ENCODE data around the gene CNNM4.
A peak's percentile ranks its signal among the peaks of the same experiment; 100 is the strongest.
"Not testable (repeated sequence)": the region's sequence is repeated elsewhere in the genome, so short reads cannot be mapped to it uniquely, and the experiment has no call there.

CNNM4 gene

DNA sequence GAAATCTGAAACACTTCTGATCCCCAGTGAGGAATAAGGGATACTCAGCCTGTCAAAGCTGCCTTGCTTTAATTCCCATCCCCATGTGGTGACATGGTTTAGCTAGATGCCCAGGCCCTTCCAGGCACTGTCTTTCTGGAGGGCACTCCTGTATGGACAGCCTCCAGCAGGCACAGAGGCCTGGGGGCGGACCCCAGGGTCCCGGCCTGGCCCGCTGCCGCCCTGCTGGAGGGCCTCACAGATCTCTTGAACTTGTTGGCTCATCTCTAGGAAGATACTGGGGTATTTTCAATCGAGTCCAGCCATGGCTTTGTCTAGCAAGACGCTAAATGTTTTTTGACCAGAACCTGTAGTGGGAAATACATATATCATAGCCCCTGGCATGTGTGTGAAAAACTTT is 34.4 kb downstream of the CNNM4 start:
- no peak for DNase-seq

DNA sequence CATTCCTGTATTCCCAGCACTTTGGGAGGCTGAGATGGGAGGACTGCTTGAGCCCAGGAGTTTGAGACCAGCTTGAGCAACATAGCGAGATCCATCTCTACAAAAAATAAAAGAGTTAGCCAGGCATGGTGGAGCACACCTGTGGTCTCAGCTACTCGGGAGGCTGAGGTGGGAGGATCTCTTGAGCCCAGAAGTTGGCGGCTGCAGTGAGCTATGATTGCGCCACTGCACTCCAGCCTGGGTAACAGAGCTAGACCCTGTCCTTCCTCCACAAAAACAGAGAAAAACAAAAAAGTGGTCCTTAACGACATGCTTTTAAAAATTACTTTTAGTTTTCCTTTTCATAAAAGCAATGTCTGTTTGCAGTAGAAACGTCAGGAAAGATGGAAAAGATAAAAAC is 35.8 kb downstream of the CNNM4 start:
- DNase-seq: not testable (repeated sequence)

DNA sequence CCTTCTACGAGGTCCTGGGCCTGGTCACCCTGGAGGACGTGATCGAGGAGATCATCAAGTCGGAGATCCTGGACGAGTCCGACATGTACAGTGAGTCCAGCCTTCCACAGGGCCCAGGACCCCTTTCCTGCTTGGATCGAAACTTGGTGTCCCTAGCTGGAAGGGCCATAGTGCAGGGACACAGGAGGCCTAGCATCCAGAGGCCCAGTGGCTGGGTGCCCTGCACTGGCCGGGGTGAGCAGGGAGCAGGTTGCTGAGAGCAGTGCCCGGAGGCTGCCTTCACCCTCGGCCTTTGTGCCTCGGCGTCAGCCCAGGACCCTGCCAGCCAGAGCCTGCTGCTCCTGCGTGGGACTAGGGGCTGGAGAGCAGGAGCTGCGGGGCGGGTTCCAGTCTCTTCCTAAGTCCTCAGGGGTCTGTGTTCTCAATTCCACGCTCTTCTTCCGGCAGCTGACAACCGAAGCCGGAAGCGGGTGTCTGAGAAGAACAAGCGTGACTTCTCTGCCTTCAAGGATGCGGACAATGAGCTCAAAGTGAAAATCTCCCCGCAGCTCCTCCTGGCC is 36.4 kb downstream of the CNNM4 start:
- DNase-seq: no peak

DNA sequence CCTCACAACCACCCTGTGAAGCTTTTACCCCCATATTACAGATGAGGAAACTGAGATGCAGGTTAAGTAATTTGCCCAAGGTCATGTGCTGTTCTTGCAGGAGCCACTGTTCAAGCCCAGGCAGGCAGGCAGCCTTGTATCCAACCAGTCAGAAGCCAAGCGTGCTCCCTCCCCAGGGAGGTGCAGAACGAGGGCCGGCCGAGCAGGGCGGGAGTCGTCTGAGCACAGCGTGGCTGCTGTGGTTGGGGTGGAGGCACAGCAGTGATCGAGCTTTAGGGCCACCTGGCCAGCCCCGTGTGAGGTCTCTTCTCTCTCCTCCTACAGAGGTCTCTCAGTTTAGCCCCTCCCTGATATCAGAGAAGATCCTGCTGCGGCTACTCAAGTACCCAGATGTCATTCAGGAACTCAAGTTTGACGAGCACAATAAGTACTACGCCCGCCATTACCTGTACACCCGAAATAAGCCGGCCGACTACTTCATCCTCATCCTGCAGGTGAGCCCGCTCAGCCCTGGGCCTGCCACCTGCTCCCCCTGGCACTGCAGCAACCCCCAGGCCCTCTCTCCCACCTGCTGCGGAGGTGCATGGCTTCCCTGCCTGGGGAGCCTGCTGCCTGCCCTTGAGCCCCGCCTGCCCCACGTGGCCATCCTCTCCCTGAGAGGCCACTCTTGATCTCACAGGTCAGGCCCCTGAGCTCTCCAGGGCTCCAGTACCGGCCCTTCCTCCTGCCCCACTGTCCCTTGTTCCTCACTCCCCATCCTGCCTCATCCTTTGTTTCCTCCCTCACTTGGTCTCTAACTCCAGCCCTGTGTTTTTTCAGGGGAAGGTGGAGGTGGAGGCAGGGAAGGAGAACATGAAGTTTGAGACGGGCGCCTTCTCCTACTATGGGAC is 38.3 kb downstream of the CNNM4 start:
- DNase-seq: no peak

DNA sequence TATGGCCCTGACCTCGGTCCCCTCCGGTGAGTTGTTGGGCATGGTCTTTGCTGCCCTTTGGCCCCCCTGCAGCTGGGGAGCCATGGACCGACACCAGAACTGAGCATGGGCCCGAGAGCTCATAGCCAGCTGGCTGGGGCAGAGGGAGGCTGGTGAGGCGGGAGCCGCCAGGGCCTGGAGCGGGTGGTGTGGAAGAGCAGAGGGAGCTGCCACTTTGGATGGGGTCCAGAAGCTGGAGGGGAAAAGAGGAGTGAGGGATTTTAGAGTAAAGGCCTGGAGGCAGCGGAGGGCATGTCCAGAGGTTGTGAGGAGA is 38.9 kb downstream of the CNNM4 start:
- no peak for DNase-seq

DNA sequence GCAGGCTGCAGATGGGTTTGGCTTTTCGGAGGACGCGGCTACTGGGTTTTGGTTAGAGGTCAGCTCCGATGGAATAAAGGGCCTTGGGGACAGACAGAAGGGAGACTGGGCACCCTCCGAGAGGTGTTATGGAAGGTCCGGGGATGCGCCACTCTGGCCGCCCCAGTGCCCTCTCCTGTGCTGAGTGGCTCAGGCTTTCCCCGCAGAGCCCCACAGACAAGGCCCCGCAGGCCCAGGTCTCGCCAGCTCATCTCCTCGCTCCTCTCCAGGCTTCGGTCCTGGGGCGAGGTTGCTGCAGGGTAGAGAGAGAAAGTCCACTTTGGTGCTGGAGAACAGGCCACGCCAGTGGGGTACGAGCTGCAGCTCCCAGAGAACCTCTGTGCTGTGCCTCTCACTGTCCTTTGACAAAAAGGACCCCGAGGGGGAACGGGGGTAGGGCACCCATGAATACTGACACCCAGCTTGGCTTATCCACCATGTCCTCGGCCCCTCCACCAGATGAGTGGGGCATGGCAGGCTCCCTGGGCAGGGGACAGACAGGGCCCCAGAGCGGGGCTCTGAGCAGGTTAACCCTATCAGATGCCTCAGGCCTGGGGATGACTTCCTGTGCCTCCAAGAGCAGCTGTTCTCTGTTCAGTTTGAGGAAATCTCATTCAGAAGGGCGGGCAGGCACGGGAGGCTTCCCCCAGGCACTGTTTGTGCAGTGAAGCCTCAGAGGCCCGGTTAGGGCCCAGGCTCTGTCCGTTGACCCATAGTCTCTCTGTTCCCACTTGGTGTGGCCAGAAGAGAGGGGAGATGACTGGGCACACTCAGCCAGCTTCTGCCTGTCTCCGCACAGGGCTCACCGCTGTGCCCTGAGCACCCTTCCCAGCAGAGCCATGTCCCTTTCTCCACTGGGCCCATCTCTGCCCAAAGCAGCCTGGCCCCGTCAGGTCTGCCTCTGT is 39.6 kb downstream of the CNNM4 start:
- DNase-seq: no peak

DNA sequence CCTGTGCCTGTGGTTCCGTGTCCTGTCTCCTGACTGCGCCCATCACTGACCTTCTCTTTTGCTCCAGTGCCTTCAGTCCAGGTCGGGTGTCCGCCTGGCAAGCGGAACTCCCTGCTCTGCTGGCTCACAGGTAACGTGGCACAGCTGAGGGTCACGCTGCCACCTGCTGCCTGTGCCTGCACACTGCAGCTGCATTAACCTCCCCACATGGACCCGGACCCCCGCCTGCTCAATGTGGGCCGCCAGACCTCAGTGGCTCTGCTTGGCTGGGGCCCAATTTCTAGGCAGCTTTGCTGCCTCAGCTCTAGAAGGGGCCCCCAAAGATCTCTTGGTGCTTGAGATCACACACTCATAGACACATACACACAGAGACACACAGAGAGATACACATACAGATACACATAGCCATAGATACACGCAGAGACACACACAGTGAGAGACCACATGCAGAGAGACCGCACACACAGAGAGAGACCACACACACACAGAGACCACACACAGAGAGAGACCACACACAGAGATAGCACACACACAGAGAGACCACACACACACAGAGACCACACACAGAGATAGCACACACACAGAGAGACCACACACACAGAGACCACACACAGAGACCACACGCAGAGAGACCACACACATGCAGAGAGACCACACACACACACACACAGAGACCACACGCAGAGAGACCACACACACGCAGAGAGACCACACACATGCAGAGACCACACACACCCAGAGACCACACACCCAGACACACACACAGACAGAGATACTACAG is 40.5 kb downstream of the CNNM4 start:
- DNase-seq: peak; percentile 67 to 74

DNA sequence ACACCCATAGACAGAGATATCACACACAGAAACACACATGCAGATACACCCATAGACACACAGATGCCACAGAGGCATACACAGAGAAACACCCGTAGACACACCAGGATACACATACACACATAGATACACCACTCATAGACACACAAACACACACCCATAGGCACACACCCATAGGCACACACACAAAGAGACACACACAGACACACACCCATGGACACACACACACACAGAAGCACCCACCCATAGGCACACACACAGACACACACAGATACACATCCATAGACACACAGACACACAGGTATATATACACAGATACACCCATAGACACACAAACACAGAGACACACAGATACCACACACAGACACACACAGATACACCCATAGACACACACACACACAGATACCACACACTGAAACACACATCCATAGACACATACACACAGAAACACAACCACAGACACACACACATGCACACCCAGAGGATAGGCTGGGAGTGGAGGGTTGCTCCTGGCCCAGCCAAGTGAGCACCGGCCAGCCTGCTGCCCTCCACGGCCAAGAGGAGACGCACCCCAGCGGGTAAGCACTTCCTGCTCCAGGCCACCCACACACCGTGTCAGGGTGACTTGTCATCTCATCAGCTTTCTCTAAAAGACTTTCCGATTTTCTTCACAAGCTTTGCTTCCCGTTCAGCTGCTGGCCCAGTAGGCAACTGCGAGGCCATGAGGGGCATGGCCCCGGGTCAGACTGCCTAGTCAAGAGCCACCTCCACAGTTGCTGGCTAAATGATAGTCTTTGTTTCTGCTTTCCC is 41.3 kb downstream of the CNNM4 start:
- peak; percentile 34 to 49 for DNase-seq

DNA sequence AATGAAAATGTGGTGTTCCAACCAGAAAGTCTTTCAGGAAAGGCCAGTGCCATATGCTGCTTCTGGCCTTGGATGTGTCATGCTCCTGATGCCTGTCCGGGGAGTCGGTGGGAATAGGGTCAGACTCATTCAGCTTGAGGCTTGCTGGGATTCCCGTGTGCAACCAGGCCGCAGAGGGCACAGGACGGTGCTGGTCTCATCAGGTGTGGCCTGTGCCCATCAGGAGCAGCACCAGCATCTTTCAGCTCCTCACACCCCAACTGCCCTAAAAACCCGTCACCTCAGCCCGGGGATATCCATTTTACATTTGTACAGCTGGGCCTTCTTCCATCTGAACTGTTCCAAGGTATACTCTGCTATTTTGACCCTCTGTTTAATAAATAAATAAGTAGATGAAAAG is 42.0 kb downstream of the CNNM4 start:
- no peak for DNase-seq

DNA sequence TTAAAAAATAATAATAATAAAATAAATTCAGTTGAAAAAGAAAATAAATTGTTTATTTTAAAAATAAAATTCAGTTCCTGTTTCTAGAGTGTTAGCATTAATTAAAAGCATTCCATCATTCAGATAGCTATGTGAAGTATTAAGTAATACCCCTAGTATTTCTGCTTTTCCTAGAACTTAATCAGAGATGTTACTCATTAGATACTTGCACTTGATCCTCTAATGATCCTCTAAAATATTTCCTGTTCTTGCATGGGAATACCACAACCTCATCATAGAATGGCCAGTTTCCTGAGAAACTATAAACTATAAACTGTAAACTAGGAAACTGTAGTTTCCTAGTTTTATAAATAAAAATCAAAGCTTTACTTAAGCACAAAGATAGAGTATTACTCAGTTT is 44.3 kb downstream of the CNNM4 start:
- no peak for DNase-seq

DNA sequence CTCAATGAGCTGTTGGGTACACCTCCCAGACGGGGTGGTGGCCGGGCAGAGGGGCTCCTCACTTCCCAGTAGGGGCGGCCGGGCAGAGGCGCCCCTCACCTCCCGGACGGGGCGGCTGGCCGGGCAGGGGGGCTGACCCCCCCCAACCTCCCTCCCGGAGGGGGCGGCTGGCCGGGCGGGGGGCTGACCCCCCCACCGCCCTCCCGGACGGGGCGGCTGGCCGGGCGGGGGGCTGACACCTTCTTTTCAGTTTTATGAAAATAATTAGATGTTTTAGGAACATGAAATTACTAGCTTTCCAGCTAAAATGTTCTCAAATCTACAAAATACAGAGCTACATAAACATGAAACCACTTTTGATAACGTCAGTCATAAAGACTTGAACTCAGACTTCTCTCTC is 45.2 kb downstream of the CNNM4 start:
- DNase-seq: not testable (repeated sequence)

DNA sequence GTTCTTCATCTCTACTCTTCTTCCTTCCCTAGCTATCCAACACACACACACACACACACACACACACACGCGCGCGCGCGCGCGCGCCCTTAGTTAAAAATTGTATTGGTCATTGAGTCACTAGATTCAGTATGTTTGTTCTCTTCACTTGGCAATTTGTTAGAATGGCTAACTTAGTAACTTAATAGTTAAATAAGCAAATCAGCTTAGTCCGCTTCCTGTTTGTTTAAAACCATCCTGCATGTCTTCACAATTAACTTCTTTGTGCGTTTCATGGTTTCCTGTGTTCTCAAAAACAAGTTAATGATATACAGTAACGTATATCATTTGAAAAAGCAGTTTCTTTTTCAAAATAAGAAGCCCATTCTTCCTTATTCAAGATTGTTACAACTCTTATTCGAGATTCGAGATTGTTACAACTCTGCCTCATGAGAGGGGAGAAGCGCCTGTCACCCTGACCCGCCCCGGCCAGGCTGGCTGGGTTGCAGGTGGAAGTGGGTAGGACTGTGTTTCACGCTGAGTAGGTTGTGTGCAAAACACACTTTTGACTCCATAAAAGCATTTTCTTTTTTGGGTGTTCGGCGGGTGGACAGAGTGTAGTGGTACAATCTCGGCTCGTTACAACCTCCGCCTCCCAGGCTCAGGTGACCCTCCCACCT is 45.9 kb downstream of the CNNM4 start:
- no peak for DNase-seq

DNA sequence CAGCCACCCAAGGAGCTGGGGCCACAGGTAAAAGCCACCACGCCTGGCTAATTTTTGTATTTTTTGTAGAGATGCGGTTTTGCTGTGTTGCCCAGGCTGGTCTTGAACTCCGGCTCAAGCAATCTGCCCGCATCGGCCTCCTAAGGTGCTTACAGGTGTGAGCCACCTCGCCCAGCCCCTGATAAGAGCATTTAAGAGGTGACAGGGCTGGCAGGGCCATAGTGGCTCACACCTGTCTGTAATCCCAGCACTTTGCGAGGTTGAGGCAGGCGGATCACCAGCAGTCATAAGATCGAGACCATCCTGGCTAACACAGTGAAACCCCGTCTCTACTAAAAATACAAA is 46.4 kb downstream of the CNNM4 start:
- no peak for DNase-seq

DNA sequence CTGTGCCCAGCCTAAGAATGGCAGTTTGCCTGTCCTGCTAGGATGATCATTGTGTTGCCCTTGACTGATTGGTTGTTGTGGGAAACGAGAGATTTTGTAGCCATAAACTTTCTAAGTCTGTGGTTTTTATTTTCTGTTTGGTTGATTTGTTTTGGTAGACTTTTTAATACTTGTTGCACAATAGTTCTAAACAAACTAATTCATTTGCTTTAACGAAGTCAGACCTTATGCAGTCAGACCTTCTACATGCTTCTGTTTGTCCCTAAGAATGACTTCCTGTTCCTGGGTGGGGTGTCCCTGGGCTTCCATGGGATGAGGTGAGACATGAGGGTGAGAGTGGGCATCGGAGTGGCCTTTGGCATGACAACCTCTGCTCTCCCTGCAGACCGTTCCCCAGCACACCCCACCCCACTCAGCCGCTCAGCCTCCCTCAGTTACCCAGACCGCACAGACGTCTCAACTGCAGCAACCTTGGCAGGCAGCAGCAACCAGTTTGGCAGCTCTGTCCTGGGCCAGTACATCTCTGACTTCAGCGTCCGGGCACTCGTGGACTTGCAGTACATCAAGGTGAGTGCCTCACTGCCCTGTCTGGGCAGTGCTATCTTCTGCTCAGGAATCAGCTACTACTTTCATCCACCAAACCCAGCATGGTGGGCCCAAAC is 47.6 kb downstream of the CNNM4 start:
- DNase-seq: no peak

DNA sequence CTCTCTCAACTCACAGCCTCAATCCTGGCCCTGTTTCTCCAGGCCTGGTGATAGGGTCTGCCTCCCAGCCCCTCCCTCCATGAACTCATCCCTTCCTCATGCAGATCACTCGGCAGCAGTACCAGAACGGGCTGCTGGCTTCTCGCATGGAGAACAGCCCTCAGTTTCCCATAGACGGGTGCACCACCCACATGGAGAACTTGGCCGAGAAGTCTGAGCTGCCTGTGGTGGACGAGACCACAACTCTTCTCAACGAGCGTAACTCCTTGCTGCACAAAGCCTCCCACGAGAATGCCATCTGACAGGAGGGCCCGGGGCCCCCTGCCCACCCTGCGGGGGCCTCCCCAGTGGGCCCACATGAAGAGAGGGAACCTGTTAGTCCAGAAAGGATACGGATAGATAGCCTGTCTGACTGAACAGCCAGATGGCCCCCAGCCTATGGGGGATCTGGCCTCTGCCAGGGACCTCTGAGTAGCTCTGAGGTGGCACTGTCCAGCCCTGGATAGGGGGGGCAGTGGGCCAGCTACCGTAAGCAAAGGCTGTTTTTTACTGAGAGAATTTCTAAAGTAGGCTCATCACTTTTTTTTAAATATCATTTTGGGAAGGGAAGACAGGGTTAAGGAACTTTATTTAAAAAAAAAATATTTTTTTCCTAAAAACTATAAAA is 48.6 kb downstream of the CNNM4 start:
- no peak for DNase-seq

DNA sequence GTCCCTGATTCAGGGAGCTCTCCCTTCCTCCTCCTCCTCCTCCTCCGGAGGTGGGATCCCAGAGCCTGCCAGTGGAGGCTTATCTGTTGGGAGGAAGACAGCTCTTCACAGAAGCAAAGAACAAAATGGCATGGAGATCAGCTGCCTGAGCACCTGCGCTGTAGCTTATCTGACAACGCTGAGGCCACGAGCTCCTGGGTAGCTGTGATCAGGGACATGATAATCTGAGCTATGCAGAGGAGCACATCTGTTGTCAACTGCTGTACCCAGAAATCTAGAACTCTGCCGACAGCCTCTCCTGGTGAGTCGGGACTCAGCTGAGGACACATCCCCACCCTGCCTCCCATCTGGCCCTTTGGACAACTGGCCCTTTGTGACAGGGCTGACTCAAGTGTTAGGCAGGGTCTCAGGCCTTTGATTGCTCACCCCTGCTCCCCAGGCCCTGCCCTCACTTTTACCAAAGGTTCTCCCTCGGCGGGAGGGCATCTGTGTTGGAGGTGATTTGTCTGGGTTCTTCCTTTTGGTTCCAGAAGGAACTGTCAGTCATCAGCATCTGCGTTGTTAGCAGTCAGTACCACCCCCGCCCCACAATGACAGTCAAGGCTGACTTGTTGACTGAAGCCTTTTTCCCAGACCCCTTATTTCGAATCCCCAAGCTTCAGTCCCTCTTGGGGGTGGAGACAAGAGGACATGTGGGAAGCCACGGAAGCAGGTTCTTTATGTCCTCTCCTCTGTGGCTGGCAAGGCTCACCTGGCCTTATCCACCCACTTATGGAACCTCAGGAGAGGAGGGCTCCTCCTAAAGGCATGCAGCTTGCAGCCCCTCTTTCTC is 49.5 kb downstream of the CNNM4 start:
- DNase-seq: no peak

DNA sequence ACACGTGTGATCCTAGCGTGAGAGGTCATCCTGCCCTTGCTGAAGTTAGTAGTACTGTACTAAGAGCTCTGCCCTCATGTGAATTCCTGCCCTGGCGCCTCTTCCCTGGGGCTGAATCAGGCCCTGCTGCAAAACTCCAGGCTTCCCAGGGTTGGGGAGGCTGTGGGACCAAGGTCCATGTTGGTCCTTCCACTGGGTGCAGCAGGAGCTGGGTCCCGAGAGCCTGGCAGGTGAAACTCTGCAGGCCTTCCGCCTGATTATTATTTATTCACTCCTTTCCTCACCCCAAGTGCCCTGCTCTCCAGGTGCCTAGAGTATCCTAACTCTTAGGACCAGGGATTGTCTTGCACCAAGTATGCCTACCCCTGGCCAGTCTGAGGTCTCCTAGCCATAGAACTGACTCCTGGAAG is 50.1 kb downstream of the CNNM4 start:
- no peak for DNase-seq

DNA sequence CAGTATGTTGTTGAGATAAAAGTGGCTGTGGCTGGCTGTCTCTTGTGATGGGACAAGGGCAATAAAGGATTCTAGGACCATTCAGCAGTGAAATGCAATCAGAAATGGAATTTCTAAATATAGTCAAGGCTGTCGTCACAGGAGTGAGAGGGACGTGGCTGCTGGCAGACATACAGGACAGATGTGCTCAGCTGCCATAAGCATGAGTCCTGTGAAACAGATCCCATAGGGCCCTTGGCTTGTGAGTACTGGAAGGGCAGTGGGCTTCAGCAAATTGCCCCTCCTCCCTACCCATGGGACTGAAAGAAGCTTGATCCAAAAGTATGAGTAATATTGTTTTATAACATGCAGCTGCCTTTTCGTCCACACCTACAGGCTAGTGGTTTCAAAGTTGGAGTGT is 51.2 kb downstream of the CNNM4 start:
- DNase-seq: no peak

DNA sequence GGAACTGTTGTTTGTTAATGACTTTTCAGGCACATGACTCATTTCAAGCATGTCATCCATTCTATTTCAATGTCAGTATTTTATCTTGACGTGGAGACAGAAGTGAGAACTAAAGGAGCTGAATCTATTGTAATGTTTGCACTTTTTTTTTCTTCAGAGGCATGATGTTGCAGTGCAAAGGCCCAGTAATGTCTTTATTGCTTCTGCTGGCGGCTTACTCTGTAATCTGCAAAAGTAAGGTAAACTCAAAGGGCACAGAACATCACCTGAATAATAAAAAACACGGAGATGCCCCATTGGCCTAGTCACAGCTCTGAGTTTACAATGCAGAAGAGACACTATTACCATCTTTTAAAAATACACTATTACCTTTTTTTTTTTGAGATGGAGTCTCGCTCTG is 53.0 kb downstream of the CNNM4 start:
- DNase-seq: no peak
